ENCODE measurements around the gene IL1RAPL1.

DNA sequence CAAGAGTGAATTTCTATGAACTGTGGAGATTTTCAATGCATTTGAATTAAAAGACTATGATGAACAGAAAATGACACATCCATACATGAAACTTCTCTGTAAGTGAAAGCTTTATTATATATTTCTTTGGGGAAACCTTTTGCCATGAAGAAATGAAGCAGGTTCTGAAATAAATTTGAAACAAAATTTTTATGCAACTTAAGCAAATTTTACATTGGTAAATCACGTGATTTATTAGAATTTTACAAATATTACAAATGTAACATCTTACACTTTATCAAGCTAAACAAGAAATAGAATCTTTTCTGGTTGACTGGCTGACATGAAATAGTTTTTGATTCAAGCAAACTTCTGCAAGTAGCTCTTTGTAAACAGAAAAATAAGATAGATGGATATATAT lies 131.2 kb downstream of the IL1RAPL1 start:
- no peak for TF ChIP-seq ZFP30 (CRISPR knock-in tag; IDR thresholded peaks at IDR 0.05)
- TF ChIP-seq, protein P1, sequence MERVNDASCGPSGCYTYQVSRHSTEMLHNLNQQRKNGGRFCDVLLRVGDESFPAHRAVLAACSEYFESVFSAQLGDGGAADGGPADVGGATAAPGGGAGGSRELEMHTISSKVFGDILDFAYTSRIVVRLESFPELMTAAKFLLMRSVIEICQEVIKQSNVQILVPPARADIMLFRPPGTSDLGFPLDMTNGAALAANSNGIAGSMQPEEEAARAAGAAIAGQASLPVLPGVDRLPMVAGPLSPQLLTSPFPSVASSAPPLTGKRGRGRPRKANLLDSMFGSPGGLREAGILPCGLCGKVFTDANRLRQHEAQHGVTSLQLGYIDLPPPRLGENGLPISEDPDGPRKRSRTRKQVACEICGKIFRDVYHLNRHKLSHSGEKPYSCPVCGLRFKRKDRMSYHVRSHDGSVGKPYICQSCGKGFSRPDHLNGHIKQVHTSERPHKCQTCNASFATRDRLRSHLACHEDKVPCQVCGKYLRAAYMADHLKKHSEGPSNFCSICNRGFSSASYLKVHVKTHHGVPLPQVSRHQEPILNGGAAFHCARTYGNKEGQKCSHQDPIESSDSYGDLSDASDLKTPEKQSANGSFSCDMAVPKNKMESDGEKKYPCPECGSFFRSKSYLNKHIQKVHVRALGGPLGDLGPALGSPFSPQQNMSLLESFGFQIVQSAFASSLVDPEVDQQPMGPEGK (CRISPR knock-in tag; IDR thresholded peaks at IDR 0.05; ENCODE audit: borderline replicate concordance): no peak
- TF ChIP-seq ARNTL (CRISPR knock-in tag; IDR thresholded peaks at IDR 0.05; ENCODE audit: borderline replicate concordance, low read depth): no peak
- no peak for TF ChIP-seq ZNF70 (CRISPR knock-in tag; IDR thresholded peaks at IDR 0.05)
- TF ChIP-seq ZNF565 (CRISPR knock-in tag; conservative IDR thresholded peaks at IDR 0.05; ENCODE audit: low read depth): no peak
- no peak for TF ChIP-seq PPARA (CRISPR knock-in tag; IDR thresholded peaks at IDR 0.05; ENCODE audit: borderline replicate concordance)
- TF ChIP-seq BACH2 (CRISPR knock-in tag; IDR thresholded peaks at IDR 0.05; ENCODE audit: borderline replicate concordance): no peak
- no peak for TF ChIP-seq ZFP3 (CRISPR knock-in tag; IDR thresholded peaks at IDR 0.05)
- TF ChIP-seq ESRRG (CRISPR knock-in tag; IDR thresholded peaks at IDR 0.05): no peak
- TF ChIP-seq, protein P2, sequence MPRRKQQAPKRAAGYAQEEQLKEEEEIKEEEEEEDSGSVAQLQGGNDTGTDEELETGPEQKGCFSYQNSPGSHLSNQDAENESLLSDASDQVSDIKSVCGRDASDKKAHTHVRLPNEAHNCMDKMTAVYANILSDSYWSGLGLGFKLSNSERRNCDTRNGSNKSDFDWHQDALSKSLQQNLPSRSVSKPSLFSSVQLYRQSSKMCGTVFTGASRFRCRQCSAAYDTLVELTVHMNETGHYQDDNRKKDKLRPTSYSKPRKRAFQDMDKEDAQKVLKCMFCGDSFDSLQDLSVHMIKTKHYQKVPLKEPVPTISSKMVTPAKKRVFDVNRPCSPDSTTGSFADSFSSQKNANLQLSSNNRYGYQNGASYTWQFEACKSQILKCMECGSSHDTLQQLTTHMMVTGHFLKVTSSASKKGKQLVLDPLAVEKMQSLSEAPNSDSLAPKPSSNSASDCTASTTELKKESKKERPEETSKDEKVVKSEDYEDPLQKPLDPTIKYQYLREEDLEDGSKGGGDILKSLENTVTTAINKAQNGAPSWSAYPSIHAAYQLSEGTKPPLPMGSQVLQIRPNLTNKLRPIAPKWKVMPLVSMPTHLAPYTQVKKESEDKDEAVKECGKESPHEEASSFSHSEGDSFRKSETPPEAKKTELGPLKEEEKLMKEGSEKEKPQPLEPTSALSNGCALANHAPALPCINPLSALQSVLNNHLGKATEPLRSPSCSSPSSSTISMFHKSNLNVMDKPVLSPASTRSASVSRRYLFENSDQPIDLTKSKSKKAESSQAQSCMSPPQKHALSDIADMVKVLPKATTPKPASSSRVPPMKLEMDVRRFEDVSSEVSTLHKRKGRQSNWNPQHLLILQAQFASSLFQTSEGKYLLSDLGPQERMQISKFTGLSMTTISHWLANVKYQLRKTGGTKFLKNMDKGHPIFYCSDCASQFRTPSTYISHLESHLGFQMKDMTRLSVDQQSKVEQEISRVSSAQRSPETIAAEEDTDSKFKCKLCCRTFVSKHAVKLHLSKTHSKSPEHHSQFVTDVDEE (CRISPR knock-in tag; IDR thresholded peaks at IDR 0.05): no peak

All from SK-N-SH treated with all-trans-retinoic acid at 6 μM for 48 hours (cell line).